Osteoblast (primary cell): ENCODE measurements around the gene TCP11L1. TPM values are rescaled to one million over a fixed set of nuclear protein-coding genes. Genes with fewer than 3 reads are reported as not detected.
A peak's percentile ranks its signal among the peaks of the same experiment; 100 is the strongest.

Source experiments
- DNase-seq: peaks from one replicate; pipeline ENCODE4 v3.0.0; 2011; ENCODE audit warnings: low spot score, mixed read lengths; ENCODE audit not compliant: insufficient read length; ENCODE audit errors: missing footprints
- H2AFZ ChIP-seq: 2 replicates; pipeline ENCODE4 v1.6.0; 2011; ENCODE audit warnings: mild to moderate bottlenecking, low read length
- H3K27ac ChIP-seq: 2 replicates; pipeline ENCODE4 v1.5.1; 2011; ENCODE audit warnings: mild to moderate bottlenecking, low read depth, low read length, moderate library complexity
- H3K27me3 ChIP-seq: 2 replicates; pipeline ENCODE4 v1.6.0; 2012; ENCODE audit warnings: mild to moderate bottlenecking, control low read depth, inconsistent platforms, low read length, moderate library complexity; ENCODE audit not compliant: insufficient read depth
- H3K36me3 ChIP-seq: 2 replicates; pipeline ENCODE4 v1.5.1; 2011; ENCODE audit warnings: mild to moderate bottlenecking, low read length, control low read depth, moderate library complexity; ENCODE audit not compliant: insufficient read depth
- H3K4me1 ChIP-seq: 2 replicates; pipeline ENCODE4 v1.5.1; 2011; ENCODE audit warnings: mild to moderate bottlenecking, low read length, control low read depth, moderate library complexity; ENCODE audit not compliant: insufficient read depth
- H3K4me2 ChIP-seq: 2 replicates; pipeline ENCODE4 v1.6.0; 2011; ENCODE audit warnings: mild to moderate bottlenecking, low read length; ENCODE audit not compliant: insufficient read depth
- H3K4me3 ChIP-seq: fragments of 200-600 bp; sonication (generic); 3 replicates; pipeline ENCODE4 v1.5.1; 2012; ENCODE audit warnings: mild to moderate bottlenecking, low read length, inconsistent platforms; ENCODE audit not compliant: insufficient read depth
- H3K79me2 ChIP-seq: 2 replicates; pipeline ENCODE4 v1.6.0; 2012; ENCODE audit warnings: mild to moderate bottlenecking, low read length, control low read depth, inconsistent platforms; ENCODE audit not compliant: insufficient read depth
- H3K9me3 ChIP-seq: 2 replicates; pipeline ENCODE4 v1.5.1; 2011; ENCODE audit warnings: low read depth, low read length, control low read depth
- H4K20me1 ChIP-seq: 2 replicates; pipeline ENCODE4 v1.6.0; 2012; ENCODE audit warnings: mild to moderate bottlenecking, low read length, control low read depth; ENCODE audit not compliant: insufficient read depth
- CTCF ChIP-seq: IDR thresholded peaks from 2 replicates; pipeline ENCODE4 v1.5.1; 2011; ENCODE audit warnings: mild to moderate bottlenecking, low read depth, low read length, moderate library complexity; ENCODE audit errors: extremely low read depth
- total RNA-seq: library from RNA; depleted of rRNA; stranded (reverse); fragments of >200 nt; gene quantifications from 2 replicates; pipeline ENCODE4 v1.2.3, GENCODE V29; 2012

TCP11L1 gene
- total RNA-seq, 1 donor, result 35.8 TPM

- H2AFZ ChIP-seq, result no peak overlapping the region
- H3K4me1 ChIP-seq, result peaks cover under 1% of the 10 kb centered on the region
- H4K20me1 ChIP-seq, result no peaks in the 10 kb centered on the region
- no peaks in the 10 kb centered on the region for H3K27me3 ChIP-seq
- no peaks in the 10 kb centered on the region for H3K9me3 ChIP-seq
- H3K36me3 ChIP-seq, result peaks cover 39% of the 10 kb centered on the region
- H3K4me3 ChIP-seq, result no peak overlapping the region
- DNase-seq, result no peak
- peaks cover 4% of the 10 kb centered on the region for H3K79me2 ChIP-seq
- H3K27ac ChIP-seq, result no peak overlapping the region
- no peak overlapping the region for H3K4me2 ChIP-seq
- no peak for TF ChIP-seq CTCF
Measured at GRCh38 chr11:33055375-33055774, 16.0 kb downstream of the TCP11L1 start.

GRCh38 chr11:33057284-33057683 lies 17.9 kb downstream of the TCP11L1 start:
- H3K4me1 ChIP-seq, result peaks cover 19% of the 10 kb centered on the region
- no peak overlapping the region for H3K27ac ChIP-seq
- H3K79me2 ChIP-seq, result peaks cover 4% of the 10 kb centered on the region
- H4K20me1 ChIP-seq, result no peaks in the 10 kb centered on the region
- H3K4me3 ChIP-seq, result no peak overlapping the region
- no peaks in the 10 kb centered on the region for H3K27me3 ChIP-seq
- H3K9me3 ChIP-seq, result no peaks in the 10 kb centered on the region
- DNase-seq, result no peak
- no peak overlapping the region for H3K4me2 ChIP-seq
- H2AFZ ChIP-seq, result no peak overlapping the region
- peaks cover 41% of the 10 kb centered on the region for H3K36me3 ChIP-seq
- no peak for TF ChIP-seq CTCF

GRCh38 chr11:33059331-33060007 lies 20.1 kb downstream of the TCP11L1 start:
- Histone ChIP-seq H3K9me3 (no peaks in the 10 kb centered on the region), H3K4me2 (no peak overlapping the region), H3K36me3 (peaks cover 40% of the 10 kb centered on the region), H3K27me3 (no peaks in the 10 kb centered on the region), H3K4me1 (peaks cover 40% of the 10 kb centered on the region), H4K20me1 (no peaks in the 10 kb centered on the region), H3K27ac (no peak overlapping the region), H2AFZ (no peak overlapping the region), H3K4me3 (no peak overlapping the region), H3K79me2 (peaks cover 4% of the 10 kb centered on the region)
- no peak for TF ChIP-seq CTCF
- no peak for DNase-seq

GRCh38 chr11:33060271-33060670 lies 20.9 kb downstream of the TCP11L1 start:
- no peaks in the 10 kb centered on the region for H3K27me3 ChIP-seq
- no peaks in the 10 kb centered on the region for H4K20me1 ChIP-seq
- no peak for DNase-seq
- peaks cover 33% of the 10 kb centered on the region for H3K36me3 ChIP-seq
- H2AFZ ChIP-seq, result no peak overlapping the region
- H3K27ac ChIP-seq, result peak overlapping the region; percentile 89
- H3K4me1 ChIP-seq, result peaks cover 43% of the 10 kb centered on the region
- H3K79me2 ChIP-seq, result no peaks in the 10 kb centered on the region
- H3K4me3 ChIP-seq, result no peak overlapping the region
- no peak for TF ChIP-seq CTCF
- H3K4me2 ChIP-seq, result no peak overlapping the region
- H3K9me3 ChIP-seq, result no peaks in the 10 kb centered on the region
